ENCODE data around the gene CTNNBIP1. TPM values are rescaled to one million over a fixed set of nuclear protein-coding genes. Genes with fewer than 3 reads are reported as not detected.

The CTNNBIP1 gene
- total RNA-seq, 4 donors from 2014 or later, result 478 to 742 (median 566) TPM

DNA sequence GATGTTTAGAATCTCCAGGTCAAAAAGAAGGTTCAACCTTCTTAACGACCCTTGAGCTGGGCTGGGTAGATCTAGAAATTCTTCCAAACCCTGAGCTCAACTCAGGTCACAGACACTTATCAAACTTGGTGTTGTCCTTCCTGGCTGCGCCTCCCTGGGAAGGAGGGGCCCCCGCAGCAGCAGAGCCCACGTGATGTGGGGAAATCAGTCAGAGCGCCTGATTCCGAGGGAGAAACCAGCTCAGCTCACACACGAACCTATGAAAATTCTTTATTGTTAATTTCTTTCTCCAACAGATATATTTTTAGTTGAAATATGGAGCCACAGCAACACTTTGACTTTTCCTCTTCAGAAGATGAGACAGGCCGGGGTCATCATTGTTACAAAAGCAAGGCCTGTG lies 62.0 kb downstream of the CTNNBIP1 start:
- no peak overlapping the region for H3K4me3 ChIP-seq (ENCODE audit: low read depth, poor library complexity, severe bottlenecking)
- 68 to 71% methylated on average over 8 of the region's 8 CpGs for whole genome bisulfite sequencing, 2 donors
- TF ChIP-seq, protein P1, sequence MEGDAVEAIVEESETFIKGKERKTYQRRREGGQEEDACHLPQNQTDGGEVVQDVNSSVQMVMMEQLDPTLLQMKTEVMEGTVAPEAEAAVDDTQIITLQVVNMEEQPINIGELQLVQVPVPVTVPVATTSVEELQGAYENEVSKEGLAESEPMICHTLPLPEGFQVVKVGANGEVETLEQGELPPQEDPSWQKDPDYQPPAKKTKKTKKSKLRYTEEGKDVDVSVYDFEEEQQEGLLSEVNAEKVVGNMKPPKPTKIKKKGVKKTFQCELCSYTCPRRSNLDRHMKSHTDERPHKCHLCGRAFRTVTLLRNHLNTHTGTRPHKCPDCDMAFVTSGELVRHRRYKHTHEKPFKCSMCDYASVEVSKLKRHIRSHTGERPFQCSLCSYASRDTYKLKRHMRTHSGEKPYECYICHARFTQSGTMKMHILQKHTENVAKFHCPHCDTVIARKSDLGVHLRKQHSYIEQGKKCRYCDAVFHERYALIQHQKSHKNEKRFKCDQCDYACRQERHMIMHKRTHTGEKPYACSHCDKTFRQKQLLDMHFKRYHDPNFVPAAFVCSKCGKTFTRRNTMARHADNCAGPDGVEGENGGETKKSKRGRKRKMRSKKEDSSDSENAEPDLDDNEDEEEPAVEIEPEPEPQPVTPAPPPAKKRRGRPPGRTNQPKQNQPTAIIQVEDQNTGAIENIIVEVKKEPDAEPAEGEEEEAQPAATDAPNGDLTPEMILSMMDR (IDR thresholded peaks at IDR 0.05), result no peak
- TF ChIP-seq POLR2A (IDR thresholded peaks at IDR 0.05), result no peak
- DNase-seq (ENCODE audit: low spot score in 2 of 2), result no peak
- intact Hi-C loops (cut with DNase I; ENCODE audit: low total_unique reads), result no loop called here

GRCh38 chr1:9847269-9847668 lies 62.8 kb downstream of the CTNNBIP1 start:
- no peak for DNase-seq (ENCODE audit: low spot score in 2 of 2)
- no peak overlapping the region for H3K4me3 ChIP-seq (ENCODE audit: low read depth, poor library complexity, severe bottlenecking)
- TF ChIP-seq POLR2A (IDR thresholded peaks at IDR 0.05), result no peak
- TF ChIP-seq, protein P1 (IDR thresholded peaks at IDR 0.05), result no peak
- intact Hi-C loops (cut with DNase I; ENCODE audit: low total_unique reads), result no loop called here
- 86 to 93% methylated on average over 2 of the region's 2 CpGs for WGBS, 2 donors

DNA sequence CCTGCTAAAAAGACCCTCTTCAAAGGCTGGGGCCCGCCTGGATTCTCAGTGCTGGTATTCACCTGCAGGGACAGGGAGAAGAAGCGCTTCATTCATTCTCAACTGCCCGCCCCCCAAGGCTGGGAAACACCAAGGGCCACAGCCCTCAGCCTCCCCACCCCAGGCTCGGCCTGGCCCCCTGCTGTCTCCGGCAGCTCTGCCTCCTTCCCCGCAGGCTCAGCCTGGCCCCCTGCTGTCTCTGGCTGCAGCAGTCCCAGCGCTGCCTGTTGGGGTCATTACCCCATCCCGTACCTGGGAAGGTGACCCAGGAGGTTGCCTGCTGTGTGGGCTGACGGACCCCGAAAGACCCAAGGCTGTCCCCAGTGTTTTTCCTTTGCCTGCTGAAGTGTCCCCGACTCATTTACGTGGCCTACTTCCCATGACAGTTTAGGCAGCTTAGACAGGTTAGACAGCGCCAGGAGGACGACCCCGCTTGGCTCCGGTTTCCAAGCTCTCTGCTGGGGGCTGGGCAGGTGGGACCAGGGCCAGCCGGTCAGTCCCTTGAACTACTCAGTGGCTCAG lies 63.4 kb downstream of the CTNNBIP1 start:
- intact Hi-C loops (cut with DNase I; ENCODE audit: low total_unique reads), result no loop called here
- H3K4me3 ChIP-seq (ENCODE audit: low read depth, poor library complexity, severe bottlenecking), result no peak overlapping the region
- TF ChIP-seq, protein P1 (IDR thresholded peaks at IDR 0.05), result no peak
- no peak for TF ChIP-seq POLR2A (IDR thresholded peaks at IDR 0.05)
- 89% methylated on average over 13 to 16 of the region's 17 CpGs for WGBS, 2 donors
- DNase-seq (ENCODE audit: low spot score in 2 of 2), result no peak

DNA sequence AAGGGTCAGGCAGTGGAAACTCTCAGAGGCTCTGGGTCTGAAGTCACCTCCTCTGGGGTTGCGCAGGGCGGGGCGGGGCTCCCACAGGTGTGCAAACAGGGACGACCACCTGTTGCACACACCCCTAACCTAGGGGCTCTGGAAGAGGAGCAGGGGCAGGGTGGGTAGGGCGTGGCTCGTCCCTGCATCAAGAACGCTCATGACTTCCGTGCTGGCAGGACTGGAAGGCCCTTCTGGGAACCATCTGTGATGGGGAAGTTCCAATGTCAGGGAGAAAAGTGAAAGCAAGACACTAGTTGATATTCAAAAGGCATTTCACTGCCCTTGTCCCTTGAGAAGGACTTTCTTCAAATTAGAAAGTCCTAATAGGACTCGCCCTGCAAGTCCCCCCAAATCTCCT lies 64.2 kb downstream of the CTNNBIP1 start:
- no peak for TF ChIP-seq POLR2A (IDR thresholded peaks at IDR 0.05)
- TF ChIP-seq, protein P1 (IDR thresholded peaks at IDR 0.05), result no peak
- 53 to 55% methylated on average over 9 of the region's 9 CpGs for WGBS, 2 donors
- intact Hi-C loops (cut with DNase I; ENCODE audit: low total_unique reads), result no loop called here
- no peak overlapping the region for H3K4me3 ChIP-seq (ENCODE audit: low read depth, poor library complexity, severe bottlenecking)
- no peak for DNase-seq (ENCODE audit: low spot score in 2 of 2)

- no peak overlapping the region for H3K4me3 ChIP-seq (ENCODE audit: low read depth, poor library complexity, severe bottlenecking)
- whole genome bisulfite sequencing, 2 donors, result 86 to 87% methylated on average over 6 to 7 of the region's 7 CpGs
- intact Hi-C loops (cut with DNase I; ENCODE audit: low total_unique reads), result no loop called here
- TF ChIP-seq, protein P1 (IDR thresholded peaks at IDR 0.05), result no peak
- no peak for TF ChIP-seq POLR2A (IDR thresholded peaks at IDR 0.05)
- no peak for DNase-seq (ENCODE audit: low spot score in 2 of 2)
Measured at GRCh38 chr1:9844756-9845155, 65.3 kb downstream of the CTNNBIP1 start.

DNA sequence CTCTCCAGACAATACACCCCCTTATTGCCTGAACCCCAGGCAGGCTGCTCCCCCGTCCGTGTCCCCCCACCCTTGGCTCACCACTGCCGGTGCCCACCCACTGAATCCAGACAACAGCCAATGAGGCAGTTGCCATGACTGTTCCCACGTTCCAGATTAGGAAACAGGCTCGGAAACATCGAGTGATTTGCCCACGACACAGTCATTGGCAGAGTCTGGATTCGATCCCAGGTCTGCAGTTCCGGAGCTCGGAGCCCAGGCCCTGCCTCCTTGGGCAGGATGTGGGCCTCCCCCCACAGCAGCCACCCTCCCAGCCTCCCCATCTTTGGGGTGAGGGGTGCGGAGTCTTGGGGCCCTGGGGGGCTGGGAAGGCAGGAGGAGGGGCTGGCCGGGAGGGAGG lies 66.0 kb downstream of the CTNNBIP1 start:
- DNase-seq (ENCODE audit: low spot score in 2 of 2), result no peak
- intact Hi-C loops (cut with DNase I; ENCODE audit: low total_unique reads), result no loop called here
- no peak overlapping the region for H3K4me3 ChIP-seq (ENCODE audit: low read depth, poor library complexity, severe bottlenecking)
- no peak for TF ChIP-seq POLR2A (IDR thresholded peaks at IDR 0.05)
- TF ChIP-seq, protein P1 (IDR thresholded peaks at IDR 0.05), result no peak
- 17 to 37% methylated on average over 12 of the region's 12 CpGs for WGBS, 2 donors

All from lower leg skin (tissue), 4 donors.